GF-D8 (cell line): Measurements from ENCODE around the gene SMYD1.

Source experiments
- DNase-seq: peaks from one replicate; lab custom pipeline; 2025; lab: John Stamatoyannopoulos, UW

Gene SMYD1

DNA sequence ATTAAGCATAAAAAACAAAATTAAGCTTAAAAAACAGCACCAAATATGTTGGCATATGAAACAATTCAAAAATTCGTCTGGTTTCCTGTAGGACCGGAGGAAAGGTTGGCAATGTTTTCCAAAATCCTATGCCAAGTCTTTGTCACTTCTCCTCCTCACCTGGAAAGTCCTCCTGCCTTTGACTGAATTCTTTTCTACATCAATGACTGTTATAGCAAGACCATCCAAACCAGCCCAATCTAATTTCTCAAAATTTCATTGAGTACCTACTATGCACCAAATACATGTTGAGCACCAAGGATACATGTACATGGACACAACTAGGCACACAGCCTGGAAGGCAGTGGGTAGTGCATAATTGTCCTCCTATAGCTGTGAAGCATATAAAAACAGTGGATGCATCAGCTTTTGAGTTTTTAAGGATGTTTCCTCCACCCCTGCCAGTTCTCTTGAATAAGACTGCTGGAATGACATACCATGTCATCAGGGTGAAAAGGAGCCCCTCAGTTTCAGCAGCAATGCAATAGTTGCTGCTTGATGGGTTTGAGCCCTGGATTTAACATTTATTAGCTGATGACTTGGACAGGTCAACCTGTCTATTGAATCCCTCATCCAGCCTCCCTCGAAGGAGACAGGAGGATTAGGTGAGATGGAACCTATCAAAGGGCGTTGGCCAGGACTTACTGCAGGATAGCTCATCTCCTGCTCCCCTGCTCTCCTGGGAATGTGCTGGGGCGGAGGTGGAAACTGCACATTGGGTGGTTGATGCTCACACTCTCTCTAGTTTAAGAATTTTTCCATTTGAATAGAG, 55.7 kb downstream of the SMYD1 start:
- DNase-seq, result no peak

DNA sequence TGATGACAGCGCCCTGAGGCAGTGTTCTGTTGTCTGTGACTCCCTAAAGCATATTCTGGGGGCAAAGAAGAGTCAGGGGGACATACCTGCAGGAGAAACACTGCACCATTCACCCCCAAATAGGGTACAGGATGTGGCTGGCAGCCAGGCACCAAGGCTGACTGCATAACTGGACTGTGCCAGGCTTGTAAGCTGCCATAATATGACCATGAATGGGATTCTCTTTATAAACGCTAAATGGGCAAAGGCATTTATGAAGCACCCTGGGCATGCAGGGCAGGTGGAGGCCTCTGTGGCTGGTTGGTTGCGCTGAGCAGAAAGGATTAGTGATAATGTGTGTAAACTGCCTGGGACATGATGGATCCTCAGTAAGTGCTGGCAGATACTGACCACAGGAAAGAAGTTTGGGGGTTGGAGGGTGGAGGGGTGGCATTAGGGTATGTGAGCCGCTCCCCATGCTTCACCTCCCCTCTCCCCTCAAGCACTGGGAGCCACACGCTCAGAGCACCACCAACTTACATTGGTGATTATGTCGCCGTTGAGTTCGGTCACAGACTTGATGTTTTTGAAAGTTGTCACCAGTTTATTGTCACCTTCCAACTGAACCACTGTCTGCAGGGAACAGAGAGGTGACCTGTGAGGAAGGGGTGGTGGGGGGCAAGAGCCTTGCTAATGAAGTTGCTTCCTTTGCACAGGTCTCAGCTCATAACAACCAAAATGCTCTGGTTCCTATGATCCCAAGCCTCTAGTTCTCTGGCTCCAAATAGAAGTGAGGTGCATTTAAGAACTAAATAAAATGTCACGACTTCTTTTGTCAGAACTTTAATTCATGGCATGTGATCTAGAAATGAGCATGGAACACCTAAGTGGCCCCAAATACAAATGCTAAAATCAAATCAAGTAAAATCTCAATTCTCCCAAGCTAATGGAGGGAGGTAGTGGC, 56.6 kb downstream of the SMYD1 start:
- no peak for DNase-seq

DNA sequence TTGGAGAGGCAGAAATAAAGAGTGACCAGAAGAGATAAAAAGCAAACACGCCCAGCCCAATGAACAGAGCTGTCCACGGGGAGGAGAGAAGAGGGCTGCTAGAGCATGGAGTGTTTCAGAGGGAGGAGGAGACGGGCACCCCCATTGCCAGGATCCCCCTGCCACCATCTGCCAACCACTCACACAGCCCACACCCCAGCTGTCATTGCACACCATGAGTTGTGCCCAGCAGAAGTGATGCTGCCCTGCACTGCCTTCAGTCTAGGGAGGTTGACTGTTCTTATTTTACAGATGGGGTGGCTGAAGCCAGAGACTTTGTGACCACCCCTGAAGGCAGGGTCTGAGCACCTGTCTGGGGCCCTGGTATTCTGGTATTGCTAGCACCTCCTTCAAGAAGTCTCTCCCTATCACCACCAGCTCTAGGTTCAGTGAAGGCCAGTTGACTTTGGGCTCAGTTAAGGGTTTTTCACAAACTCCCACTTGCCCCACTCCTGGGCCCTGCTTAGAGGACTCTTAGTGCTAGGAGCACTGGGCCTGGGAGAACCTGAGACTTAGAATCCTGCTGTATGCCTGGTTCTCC, 57.8 kb downstream of the SMYD1 start:
- no peak for DNase-seq

DNA sequence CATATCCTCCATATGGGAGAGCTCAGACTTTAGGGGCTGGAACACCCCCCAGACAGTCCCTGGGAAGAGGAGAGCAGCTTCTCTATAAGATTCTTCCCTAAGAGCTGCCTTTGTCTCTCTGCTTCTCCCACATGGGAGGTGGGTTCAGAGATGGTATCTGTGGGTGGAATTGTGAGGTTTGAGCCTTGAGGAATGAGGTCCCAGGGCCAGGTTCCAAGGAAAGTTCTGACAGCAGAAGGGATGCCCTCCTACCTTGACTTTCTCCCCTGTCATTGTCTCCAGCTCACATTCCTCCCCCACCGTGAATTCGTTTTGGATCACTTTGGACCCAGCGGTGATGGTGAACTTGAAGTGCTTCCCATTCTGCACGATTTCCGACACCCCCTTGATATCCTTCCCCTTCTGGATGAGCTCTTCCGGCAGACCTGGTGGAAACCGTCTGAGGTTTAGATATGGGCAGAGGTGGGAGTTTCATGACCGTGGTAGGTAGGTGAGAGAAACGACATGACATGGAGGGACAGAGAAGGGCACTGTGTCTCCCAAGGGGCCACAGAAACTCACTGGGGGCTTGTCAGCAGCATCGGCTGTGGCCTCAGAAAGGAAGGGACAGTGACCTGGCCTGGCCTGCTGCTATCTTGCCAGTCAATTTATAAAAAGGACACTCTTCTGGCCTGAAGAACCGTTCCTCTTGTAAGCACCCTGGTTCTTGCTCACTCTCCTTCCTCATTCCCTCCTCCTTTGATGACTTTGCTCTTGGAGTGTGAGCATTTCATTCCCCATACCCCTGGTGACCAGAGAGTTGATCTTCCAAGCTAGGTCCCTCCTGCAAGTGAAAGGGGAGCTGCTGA, 58.5 kb downstream of the SMYD1 start:
- DNase-seq, result no peak

DNA sequence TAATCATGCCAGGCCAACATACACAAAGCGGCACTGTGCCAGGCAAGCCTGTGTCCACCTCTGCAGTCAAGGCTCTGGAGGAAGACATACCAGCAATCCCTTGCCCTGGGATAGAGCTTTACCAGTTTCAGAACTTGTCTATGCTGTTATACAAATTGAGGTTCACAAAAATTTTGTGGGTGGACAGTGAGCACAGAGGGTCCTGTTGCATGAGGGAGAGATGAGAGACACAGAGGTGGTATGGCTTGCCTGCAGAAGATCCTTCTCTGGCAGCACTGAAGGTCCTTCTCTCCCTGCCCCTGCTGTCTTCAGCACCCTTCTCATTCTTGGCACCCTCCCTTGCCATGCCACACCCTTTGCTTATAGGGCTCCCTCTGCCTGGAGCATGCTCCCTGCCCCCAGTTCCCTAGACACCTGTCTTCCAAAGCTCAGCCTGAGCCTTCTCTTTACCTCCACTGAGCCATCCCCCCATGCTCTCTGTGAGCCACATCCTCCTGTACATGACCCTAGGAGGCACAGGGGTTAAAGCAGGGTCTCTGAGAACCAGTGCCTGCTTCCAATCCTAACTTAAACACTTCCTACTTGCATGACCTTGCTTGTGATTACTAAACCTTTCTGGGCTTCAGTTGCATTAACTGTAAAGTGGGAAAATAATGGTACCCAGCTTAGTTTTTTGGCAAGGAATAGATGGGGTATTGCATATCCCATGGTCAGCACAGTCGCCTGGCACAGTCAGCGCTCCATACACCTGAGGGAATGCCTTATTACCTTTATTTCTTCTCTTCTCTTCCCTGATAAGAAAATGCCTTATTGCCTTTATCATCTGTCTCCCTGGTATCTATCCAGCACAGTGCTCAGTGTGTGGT, 59.4 kb downstream of the SMYD1 start:
- DNase-seq, result no peak

DNA sequence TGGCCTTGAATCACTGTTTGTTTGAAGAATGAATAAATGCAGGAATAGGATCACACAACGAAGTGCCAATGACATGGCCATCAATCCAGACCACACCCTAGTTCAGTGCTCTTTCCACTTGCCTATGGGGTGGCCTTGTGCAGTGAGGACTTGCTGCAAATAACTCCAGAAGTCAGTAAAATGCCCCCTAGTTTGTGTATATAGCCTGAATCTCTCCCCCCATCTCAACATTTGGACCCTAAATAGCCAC, 59.9 kb downstream of the SMYD1 start:
- DNase-seq, result no peak

DNA sequence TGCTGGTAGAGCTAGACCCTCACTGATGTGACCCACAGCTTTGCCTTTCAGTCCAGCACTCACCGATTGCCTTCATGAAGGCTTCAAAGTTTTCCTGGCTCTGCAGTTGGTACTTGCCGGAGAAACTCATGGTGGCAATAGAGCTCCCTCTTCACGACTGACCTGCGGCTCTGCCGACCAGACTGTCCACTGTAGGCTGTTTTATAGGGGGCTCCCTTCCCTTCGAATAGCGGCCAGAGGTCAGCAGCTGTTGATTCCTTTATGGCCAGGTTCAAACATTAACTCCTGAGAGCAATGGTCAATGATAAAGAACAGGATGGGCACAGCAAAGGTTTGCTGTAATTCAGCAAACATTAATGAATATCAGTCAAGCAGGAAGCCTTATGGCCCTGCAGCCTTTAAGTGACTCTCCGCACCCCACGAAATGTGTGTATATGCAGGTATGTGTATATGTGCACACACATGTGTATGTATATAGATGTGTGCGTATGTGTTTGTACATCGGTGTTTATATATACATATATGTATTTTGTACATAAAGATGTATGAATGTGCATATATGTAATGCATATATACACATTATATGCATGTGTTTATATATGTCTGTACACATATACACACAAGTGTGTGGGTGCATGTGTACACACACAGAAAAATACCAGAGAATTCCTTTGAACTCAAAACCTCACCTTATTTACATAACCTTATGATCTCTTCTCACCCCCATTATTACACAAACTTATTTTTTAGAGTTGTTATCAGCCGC, 60.4 kb downstream of the SMYD1 start, which contains the start of gene FABP1:
FABP1 (minus strand) TSS at position 175 of the 766 bp plus-strand sequence; CDS start at position 130, 45 bp downstream.
- no peak for DNase-seq

DNA sequence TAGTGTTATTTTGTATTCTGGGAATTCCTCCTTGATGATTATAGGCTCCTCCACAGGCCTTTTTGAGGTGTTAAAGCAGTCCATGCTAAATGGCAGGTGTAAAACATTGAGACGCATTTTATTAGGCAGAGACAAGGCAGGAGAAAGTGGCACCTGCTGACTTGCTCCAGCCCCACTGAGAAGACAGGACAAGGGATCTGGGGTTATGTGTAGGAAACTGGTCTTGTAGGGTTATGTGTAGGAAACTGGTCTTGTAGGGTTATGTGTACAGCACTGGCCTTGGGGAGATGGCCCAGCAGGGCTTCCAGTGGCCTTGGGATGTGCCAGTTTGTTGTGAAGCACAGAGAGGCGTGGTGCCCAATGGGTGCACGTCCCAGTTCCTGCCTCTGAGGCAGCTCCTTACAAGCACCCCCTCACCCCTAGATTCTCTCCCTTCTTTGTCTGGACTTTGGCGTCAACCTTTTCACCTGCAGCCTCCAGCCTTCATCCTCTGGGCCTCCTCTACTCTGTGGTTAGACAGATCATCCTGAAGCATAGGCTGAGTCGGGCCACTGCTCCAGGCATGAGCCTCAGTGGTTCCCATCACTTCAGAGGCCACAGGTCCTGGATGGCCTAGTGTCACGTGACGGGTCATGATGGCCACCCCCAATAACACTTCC, 61.2 kb downstream of the SMYD1 start:
- DNase-seq, result no peak

DNA sequence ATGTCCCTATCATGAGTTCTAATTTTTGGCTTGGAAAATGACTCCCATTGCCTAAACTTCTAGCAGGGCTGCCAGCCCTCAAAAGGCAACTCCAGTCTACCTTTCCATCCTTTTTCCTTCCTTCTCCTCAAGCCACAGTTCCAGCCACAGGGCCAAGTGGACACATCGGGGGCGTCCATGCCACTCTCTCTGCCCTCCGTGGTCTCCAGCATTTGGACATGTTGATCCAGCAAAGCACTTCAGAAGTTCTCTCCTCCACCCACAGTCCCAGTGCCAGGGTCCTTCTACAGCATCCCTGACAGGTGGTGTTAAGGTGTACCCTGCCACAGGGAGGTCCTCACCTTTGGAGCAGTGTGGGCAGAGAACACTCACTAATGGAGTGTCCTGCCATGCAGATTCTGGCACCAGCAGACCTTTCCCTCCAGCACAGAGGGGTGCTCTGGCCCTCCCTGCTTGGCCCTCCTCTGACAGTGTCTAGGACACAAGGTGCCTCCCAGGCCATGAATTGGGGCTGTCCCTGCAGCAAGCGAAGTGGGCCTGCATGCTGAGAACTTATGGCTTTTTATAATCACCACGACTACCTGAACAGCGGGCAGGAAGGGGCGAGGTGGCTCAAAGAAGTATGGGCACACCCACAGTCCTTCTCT, 61.8 kb downstream of the SMYD1 start:
- no peak for DNase-seq

DNA sequence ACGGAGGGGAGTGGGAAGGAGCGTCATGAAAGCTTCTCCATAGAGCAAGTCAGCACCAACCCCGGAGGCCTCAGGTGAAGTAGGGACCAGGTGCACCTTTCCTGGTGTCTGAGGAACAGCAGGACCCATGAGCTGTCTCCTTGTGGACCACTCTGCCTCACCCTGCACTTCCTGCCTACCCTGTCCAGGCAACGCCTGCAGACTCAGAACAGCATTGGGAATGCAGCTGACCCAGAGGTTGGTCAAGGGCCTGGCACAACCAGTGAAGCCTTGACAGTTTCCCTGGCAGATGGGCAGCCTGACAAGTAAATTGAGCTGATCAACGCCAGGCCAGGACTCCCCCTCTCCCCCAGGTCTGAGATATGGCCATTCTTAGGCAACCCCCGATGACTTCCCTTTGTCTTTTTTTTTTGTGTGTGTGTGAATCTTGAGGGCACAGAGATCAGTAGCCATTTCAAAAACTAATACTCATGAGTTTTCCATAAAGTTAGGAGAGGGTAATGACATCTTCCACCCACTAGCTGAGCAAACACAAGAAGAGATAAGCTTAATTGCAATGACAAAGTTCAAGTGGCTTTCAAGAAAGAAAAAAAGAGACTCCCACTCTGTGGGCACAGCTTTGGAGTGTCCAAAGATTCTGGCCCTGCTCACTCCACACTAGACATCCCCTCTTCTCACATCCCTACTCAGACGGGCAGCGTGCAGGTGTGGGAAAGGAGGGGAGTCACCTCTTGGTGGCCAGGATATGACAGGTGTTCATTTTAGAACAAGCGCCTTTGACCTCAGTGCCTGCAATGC, 63.8 kb downstream of the SMYD1 start:
- no peak for DNase-seq

DNA sequence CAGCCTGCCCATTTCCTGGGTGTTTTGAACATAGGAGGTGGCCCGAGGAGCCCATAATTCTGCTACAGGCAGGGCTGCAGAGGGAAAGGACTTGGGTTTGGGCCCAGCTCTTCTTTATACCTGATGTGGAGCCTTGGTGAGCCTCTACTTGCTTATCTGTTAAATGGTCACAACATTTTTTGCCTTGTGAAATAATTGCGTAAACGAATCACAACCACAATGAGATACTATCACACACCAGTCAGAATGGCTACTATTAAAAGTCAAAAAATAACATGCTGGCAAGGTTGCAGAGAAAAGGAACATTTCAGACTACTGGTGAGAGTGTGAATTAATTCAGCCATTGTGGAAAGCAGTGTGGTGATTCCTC, 64.4 kb downstream of the SMYD1 start:
- DNase-seq, result no peak

DNA sequence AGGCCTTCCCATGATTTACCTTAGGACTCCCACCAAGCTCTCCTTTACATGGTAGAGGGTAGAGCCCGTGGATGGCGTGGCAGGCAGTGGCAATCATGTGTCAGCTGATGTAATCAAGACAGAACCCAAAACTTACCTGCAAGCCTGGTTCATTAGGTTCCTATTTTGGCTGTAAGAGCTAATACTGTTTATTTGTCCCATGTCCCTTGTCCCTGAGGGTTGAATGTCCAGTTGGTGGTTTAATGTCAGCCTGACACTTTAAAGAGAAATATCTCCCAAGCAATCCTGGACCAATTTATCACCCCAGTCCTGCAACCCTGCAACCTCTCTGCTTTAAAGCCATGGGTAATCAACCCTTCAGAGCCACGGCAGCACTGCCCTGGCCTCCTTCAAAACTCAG, 66.2 kb downstream of the SMYD1 start:
- DNase-seq, result no peak

DNA sequence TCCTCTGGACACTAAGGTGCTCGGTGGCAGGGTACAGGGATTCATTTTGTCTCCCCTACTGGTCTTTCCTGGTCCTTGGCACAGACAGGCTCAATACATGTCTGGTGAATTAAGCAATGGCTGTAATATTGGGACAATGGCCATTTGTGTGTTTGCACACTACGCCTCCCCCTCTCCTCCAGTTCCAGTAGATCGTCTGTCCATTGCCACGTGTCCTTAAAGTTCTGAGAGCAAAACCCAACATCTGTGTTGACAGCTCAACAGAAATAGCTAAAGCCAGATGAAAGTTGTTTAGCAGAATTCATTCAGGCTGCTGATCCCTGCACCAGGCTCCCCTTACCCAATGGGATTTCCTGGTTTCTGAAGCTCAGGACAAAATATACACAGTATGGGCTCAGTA, 69.2 kb downstream of the SMYD1 start:
- DNase-seq, result no peak

DNA sequence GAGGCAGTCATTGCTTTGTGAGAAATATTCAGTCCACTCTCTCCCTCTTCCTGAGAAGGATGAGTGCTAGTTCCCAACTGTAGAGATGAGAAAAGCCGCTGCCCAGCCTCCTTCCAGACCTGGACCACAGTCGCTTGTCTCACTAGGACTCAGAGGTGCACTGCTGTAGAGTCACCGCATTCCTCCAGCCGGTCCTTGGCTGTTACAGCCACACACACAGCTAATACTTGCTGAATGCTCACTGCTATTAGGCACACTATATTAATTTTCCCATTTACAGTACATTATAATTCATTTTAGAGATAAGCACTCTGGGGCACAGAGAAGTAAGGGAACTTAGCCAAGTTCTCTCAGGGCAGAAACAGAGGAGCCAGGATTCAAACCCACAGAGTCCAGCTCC, 70.2 kb downstream of the SMYD1 start:
- DNase-seq, result no peak

DNA sequence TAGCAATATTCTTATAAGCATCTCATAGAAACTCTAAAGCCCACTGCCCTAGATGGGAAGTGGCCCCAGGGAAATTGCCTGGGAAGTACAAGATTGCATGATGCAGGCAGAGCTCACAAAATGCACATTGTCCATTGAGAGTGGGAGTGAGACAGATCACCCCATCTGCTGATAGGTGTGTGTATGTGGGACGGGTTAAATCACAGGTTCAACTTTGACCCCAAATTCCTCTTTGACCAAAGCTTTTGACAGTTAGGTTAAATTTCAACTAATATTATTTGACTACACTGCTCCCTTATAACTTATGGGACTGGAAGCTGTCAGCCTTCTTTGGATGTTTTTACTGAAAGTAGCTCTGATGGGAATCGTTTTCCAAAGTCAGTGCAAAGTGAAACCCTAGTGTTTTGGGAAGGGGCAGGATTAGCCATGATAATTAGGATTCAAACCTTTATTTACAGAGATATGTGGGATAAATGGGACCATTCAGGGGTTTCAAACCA, 71.6 kb downstream of the SMYD1 start:
- DNase-seq, result no peak

DNA sequence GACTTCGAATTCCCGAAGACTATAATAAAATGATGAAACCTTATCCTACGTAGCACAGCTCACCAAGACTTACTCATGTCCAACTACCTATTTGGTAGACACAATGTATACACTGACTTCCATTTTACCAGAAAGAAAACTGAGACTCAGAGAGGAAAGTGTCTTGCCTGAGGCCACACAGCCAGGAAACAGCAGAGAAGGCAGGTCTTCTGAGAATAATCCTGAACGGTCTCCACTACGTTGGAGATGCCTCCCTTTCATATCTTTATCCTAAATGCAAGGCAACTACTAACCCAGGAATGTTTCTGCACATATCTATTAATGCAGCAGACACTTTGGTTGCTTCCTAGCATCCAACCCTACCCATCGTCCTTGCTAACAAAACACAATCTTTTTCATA, 72.2 kb downstream of the SMYD1 start:
- no peak for DNase-seq

DNA sequence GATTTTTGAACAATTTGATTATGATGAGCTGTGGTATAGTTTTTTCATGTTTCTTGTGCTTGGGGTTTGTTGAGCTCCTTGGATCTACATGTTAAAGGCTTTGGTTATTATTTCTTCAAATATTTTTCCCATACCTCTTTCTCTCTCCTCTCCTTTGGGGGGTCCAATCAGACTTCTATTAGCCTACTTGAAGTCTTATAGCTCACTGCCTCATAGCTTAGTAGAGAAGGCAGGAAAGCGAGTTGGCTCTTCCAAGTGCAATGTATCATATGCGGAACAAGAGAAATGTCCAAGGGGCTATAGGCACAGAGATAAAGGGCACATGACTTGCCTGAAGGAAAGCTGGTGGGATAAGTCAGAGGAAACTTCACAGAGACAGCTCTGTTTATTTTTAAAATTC, 74.3 kb downstream of the SMYD1 start:
- DNase-seq, result no peak

DNA sequence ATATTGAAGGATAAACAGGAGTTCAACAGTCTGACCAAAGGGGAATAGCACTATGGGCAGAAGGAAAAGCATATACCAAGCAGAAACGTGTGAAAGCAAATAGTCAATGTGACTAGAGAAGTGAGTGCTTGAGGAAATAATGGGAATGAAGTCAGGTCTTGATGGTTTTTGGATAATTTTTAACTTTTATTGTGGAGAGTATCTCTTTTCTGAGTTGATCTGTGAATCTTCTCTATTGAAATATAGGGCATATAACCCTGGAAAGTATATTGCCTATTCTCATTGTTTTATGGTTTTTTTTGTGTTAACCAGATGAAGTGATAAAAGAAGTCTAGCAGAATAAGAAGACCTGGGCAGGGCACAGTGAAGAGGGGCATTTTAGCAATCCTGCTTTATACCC, 76.6 kb downstream of the SMYD1 start:
- no peak for DNase-seq
